ENCODE data around the gene EGFR.

The EGFR gene

DNA sequence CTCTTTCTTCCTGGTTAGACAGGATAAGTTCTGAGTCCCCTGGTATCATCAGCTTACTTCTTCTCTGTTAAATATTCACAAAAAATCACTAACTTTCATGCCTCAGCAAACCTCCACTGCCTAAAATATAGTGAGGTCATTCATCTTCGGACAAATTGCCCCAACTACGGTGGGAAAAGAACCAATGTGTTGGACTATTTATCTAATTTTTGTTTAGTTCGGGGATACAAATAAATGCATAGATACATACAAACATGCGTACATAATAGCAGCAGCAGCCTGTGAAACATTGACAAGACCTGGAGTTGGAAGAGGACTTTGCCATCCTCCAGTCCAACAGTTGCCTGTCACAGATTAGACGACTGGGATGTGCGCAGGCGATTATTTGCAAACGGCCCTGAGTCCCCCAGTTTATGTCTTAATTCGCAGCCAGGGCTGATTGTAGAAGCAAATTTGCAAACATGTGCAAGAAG, 51.5 kb downstream of the EGFR start:
- Histone ChIP-seq H4K20me1 (ENCODE audit: low read depth, low read length) (no peaks in the 10 kb centered on the region), H3K4me2 (ENCODE audit: low read depth, low read length, poor library complexity, severe bottlenecking) (no peak overlapping the region), H3K9ac (ENCODE audit: low read length) (no peak overlapping the region)

GRCh38 chr7:55070854-55071253, 52.0 kb downstream of the EGFR start:
- H3K27me3 ChIP-seq (ENCODE audit: low read length), result no peaks in the 10 kb centered on the region
- no peaks in the 10 kb centered on the region for H4K20me1 ChIP-seq (ENCODE audit: low read depth, low read length)
- H2AFZ ChIP-seq (ENCODE audit: low read depth, low read length, severe bottlenecking), result no peak overlapping the region
- H3F3A ChIP-seq (ENCODE audit: insufficient read depth), result no peaks in the 10 kb centered on the region
- no peak overlapping the region for H3K4me3 ChIP-seq (ENCODE audit: insufficient read depth, low read length, poor library complexity, severe bottlenecking)
- H3K27ac ChIP-seq (ENCODE audit: low read depth, low read length), result no peak overlapping the region
- H3K9me2 ChIP-seq (replicated peaks; ENCODE audit: insufficient read depth, low read length), result no peaks in the 10 kb centered on the region
- H3K9ac ChIP-seq (ENCODE audit: low read length), result no peak overlapping the region
- H3K36me3 ChIP-seq (ENCODE audit: low read length), result no peaks in the 10 kb centered on the region
- no peak for TF ChIP-seq EZH2phosphoT487 (conservative IDR thresholded peaks at IDR 0.05; ENCODE audit: low read length)
- H3K79me2 ChIP-seq (ENCODE audit: insufficient read depth, low read length), result no peaks in the 10 kb centered on the region
- no peaks in the 10 kb centered on the region for H3K9me3 ChIP-seq (ENCODE audit: insufficient read depth, low read length)
- H3K4me2 ChIP-seq (ENCODE audit: low read depth, low read length, poor library complexity, severe bottlenecking), result no peak overlapping the region

More for the DNA sequence above, 51.5 kb downstream of the EGFR start:
- Histone ChIP-seq H3F3A (ENCODE audit: insufficient read depth) (no peaks in the 10 kb centered on the region), H3K27me3 (ENCODE audit: low read length) (no peaks in the 10 kb centered on the region), H3K4me3 (ENCODE audit: insufficient read depth, low read length, poor library complexity, severe bottlenecking) (no peak overlapping the region), H3K9me3 (ENCODE audit: insufficient read depth, low read length) (no peaks in the 10 kb centered on the region), H2AFZ (ENCODE audit: low read depth, low read length, severe bottlenecking) (no peak overlapping the region), H3K9me2 (replicated peaks; ENCODE audit: insufficient read depth, low read length) (no peaks in the 10 kb centered on the region), H3K36me3 (ENCODE audit: low read length) (no peaks in the 10 kb centered on the region), H3K27ac (ENCODE audit: low read depth, low read length) (no peak overlapping the region), H3K79me2 (ENCODE audit: insufficient read depth, low read length) (no peaks in the 10 kb centered on the region)
- no peak for TF ChIP-seq CTCF (IDR thresholded peaks at IDR 0.05; ENCODE audit: insufficient read depth, low read length, poor library complexity, severe bottlenecking)
- no peak for TF ChIP-seq EZH2phosphoT487 (conservative IDR thresholded peaks at IDR 0.05; ENCODE audit: low read length)

GRCh38 chr7:55071411-55072175, 52.8 kb downstream of the EGFR start:
- Histone ChIP-seq H3K27ac (ENCODE audit: low read depth, low read length) (no peak overlapping the region), H3K9me3 (ENCODE audit: insufficient read depth, low read length) (no peaks in the 10 kb centered on the region), H3K36me3 (ENCODE audit: low read length) (no peaks in the 10 kb centered on the region), H3K9ac (ENCODE audit: low read length) (no peak overlapping the region), H3K4me3 (ENCODE audit: insufficient read depth, low read length, poor library complexity, severe bottlenecking) (no peak overlapping the region), H3K79me2 (ENCODE audit: insufficient read depth, low read length) (no peaks in the 10 kb centered on the region), H2AFZ (ENCODE audit: low read depth, low read length, severe bottlenecking) (no peak overlapping the region), H3K9me2 (replicated peaks; ENCODE audit: insufficient read depth, low read length) (no peaks in the 10 kb centered on the region), H3K27me3 (ENCODE audit: low read length) (no peaks in the 10 kb centered on the region), H3F3A (ENCODE audit: insufficient read depth) (no peaks in the 10 kb centered on the region), H4K20me1 (ENCODE audit: low read depth, low read length) (no peaks in the 10 kb centered on the region), H3K4me2 (ENCODE audit: low read depth, low read length, poor library complexity, severe bottlenecking) (no peak overlapping the region)
- TF ChIP-seq EZH2phosphoT487 (conservative IDR thresholded peaks at IDR 0.05; ENCODE audit: low read length), result no peak
- TF ChIP-seq CTCF (IDR thresholded peaks at IDR 0.05; ENCODE audit: insufficient read depth, low read length, poor library complexity, severe bottlenecking), result no peak

GRCh38 chr7:55072251-55072650, 53.4 kb downstream of the EGFR start:
- no peaks in the 10 kb centered on the region for H3F3A ChIP-seq (ENCODE audit: insufficient read depth)
- H3K9me3 ChIP-seq (ENCODE audit: insufficient read depth, low read length), result no peaks in the 10 kb centered on the region
- TF ChIP-seq EZH2phosphoT487 (conservative IDR thresholded peaks at IDR 0.05; ENCODE audit: low read length) (no peak), CTCF (IDR thresholded peaks at IDR 0.05; ENCODE audit: insufficient read depth, low read length, poor library complexity, severe bottlenecking) (no peak)
- H2AFZ ChIP-seq (ENCODE audit: low read depth, low read length, severe bottlenecking), result no peak overlapping the region
- no peak overlapping the region for H3K27ac ChIP-seq (ENCODE audit: low read depth, low read length)
- H4K20me1 ChIP-seq (ENCODE audit: low read depth, low read length), result no peaks in the 10 kb centered on the region
- H3K27me3 ChIP-seq (ENCODE audit: low read length), result no peaks in the 10 kb centered on the region
- no peak overlapping the region for H3K4me2 ChIP-seq (ENCODE audit: low read depth, low read length, poor library complexity, severe bottlenecking)
- H3K36me3 ChIP-seq (ENCODE audit: low read length), result no peaks in the 10 kb centered on the region
- H3K79me2 ChIP-seq (ENCODE audit: insufficient read depth, low read length), result no peaks in the 10 kb centered on the region
- H3K4me3 ChIP-seq (ENCODE audit: insufficient read depth, low read length, poor library complexity, severe bottlenecking), result no peak overlapping the region
- H3K9ac ChIP-seq (ENCODE audit: low read length), result no peak overlapping the region
- H3K9me2 ChIP-seq (replicated peaks; ENCODE audit: insufficient read depth, low read length), result no peaks in the 10 kb centered on the region
